ENCODE results near the gene LYZL6.

Gene LYZL6

DNA sequence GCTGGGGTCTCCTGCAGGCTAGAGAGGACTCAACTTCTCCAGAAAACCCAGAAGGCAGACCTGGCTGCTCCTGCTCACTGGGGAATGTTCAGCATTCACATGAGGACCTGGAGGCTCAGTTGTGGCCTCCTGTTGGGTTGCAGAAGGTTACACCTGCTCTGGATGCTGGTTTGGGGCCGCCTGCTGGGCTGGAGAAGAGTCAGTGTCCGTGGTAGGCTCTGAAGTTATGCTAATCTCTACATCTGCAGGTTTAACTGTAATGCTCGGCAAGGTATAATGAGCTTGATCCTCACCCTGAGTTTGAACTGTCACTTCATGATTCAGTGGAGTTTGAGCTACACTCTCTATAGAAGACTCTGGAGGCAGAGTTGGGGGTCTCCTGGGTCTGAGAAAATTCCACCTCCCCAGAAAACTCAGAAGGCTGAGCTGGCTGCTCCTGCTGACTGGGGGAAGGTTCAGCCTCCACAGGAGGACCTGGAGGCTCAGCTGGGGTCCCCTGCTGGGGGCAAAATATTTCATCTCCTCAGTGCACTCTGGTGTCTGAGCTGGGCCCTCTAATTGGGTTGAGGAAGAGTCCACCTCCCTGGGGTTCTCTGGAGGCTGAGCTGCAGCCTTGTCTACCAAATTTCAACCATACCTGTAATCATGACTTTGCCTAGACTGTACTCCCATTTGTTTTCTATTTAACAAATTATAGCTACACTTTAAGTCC is 36.4 kb downstream of the LYZL6 start:
- TF ChIP-seq CTCF (IDR thresholded peaks at IDR 0.05; ENCODE audit: low read depth, low read length) = no peak
- no peak for DNase-seq (ENCODE audit: extremely low read depth, low read depth)

- no peak for DNase-seq (ENCODE audit: extremely low read depth, low read depth)
- TF ChIP-seq CTCF (IDR thresholded peaks at IDR 0.05; ENCODE audit: low read depth, low read length) = no peak
Observed at GRCh38 chr17:35906191-35906925, 37.2 kb downstream of the LYZL6 start.

DNA sequence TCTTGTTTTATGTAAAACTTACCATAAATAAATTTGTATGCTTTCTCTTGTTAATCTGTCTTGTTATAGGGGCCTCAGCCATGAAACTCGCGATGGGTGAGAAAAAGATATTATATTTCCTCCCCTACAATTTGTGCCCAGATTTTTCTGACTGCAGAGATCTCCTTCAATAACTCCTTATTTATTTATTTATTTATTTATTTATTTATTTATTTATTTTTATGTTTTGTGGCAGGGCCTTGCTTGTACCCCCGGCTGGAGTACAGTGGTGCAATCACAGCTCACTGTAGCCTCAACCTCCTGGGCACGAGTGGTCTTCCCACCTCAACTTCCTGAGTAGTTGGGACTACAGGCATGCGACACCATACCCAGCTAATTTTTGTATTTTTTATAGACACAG is 40.1 kb downstream of the LYZL6 start:
- no peak for DNase-seq (ENCODE audit: extremely low read depth, low read depth)
- TF ChIP-seq CTCF (IDR thresholded peaks at IDR 0.05; ENCODE audit: low read depth, low read length) = no peak

DNA sequence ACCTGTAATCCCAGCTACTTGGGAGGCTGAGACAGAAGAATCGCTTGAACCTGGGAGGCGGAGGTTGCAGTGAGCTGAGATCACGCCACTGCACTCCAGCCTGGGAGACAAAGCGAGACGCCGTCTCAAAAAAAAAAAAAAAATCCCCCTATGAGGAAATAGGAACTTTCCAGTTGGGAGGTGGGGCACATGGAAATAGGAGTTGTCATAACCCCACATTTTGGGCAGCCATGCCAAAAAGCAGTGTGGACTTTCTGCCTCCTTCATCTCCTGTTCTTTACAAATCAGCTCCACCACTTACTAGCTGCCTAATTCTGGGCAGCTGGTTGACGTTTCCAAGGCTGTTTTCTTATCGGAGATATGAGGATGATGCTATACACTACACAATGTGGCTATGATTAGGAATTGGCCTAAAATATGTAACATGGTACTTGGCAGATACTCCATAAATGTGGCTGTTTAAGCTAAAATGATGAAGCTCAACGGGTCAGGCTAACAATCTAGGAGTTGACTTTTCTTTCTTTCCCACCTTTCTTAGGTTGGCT is 41.8 kb downstream of the LYZL6 start:
- no peak for DNase-seq (ENCODE audit: extremely low read depth, low read depth)
- no peak for TF ChIP-seq CTCF (IDR thresholded peaks at IDR 0.05; ENCODE audit: low read depth, low read length)

DNA sequence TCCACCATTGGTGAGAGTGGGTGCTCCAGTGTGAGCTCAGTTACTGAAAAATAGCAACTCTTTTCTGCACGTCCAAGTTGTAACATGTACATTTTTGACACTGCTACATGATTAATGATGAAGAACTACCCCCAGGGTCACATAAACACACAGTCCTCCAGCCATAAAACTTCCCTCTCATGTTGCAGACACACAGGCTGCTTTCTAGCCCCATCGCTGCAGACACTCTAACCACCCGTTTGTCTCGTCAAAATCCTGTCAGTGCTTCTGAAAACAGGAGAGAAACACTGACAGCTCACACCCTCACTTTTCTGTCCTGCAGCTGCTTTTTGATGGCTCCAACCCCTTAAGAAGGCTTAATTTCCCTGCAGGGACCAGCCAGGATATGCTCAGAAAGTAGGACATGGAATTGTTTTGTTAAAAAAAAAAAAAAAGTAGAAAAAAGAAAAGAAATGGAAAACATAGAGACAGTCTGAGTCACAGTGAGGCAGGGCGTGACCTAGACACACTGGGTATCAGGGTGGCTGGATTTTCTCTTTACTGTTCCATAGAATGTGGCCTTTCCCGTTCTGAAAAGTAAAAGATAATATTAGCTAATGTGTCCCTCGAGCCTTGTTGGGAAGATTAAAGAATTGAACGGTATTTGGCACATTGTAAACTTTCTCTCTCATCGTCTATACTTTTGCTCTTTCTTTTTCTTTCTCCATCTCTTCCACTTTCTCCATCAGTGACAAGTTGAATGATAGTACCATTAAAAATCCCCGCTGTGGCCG is 42.6 kb downstream of the LYZL6 start:
- no peak for TF ChIP-seq CTCF (IDR thresholded peaks at IDR 0.05; ENCODE audit: low read depth, low read length)
- DNase-seq (ENCODE audit: extremely low read depth, low read depth) = no peak

DNA sequence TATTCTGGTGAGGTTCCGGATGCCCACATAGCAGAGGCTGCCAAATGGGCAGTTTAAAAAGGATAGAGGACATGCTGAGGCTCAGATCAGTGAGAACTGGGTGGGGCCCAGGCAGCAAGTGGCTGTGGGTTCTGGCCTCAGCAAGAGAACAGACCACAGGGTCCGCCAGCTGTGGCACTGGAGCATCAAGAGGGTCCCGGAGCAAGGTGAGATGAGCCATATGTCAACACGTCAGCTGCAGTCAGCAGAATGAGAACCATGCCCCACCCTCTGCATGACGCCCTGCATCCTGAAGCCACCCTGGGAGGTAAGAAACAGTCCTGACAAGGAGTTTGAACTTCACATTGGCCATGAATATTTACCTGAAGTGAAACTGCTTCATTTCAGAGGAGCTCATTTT is 43.2 kb downstream of the LYZL6 start:
- no peak for DNase-seq (ENCODE audit: extremely low read depth, low read depth)
- TF ChIP-seq CTCF (IDR thresholded peaks at IDR 0.05; ENCODE audit: low read depth, low read length) = no peak

All from AG09319 (cell line).